PC-3 (cell line): Measurements from ENCODE around the gene LOXHD1.

Experiments
- EZH2 ChIP-seq: fragments of 300-600 bp; sonication (generic); IDR thresholded peaks from one replicate; pipeline ENCODE4 v1.6.1; 2017; ENCODE audit warnings: antibody characterized with exemption, mild to moderate bottlenecking, low read length; ENCODE audit not compliant: unreplicated experiment
- EZH2phosphoT487 ChIP-seq: fragments of 300-600 bp; sonication (generic); IDR thresholded peaks from 2 replicates; pipeline ENCODE4 v1.6.1; 2018; ENCODE audit warnings: mild to moderate bottlenecking, antibody characterized with exemption, low read length, borderline replicate concordance
- TF ChIP-seq, protein P1 (sequence below): fragments of 300-600 bp; sonication (generic); conservative IDR thresholded peaks from 2 replicates; pipeline ENCODE4 v1.5.1; 2017; ENCODE audit warnings: antibody characterized with exemption, low read depth, mild to moderate bottlenecking, low read length

DNA sequence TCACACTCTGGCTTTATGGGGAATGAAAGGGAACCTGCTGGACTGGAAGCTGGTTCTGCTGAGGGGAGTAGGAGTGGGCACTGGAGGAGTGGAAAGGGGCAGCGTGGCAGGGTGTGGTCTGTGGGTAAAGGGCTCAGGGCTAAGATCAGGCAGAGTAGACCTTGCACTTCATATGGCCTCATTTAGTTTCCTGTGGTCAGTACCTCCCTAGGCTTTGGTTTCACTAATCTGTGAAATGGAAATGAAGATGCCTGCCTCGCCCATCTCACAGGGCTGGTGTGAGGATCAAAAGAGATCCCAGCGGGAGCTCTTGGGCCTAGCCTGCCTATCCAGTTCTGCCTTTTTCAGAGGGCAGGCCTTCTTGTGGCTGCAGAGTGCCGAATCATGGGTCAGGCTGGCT, 208.7 kb downstream of the LOXHD1 start:
- TF ChIP-seq, protein P1, sequence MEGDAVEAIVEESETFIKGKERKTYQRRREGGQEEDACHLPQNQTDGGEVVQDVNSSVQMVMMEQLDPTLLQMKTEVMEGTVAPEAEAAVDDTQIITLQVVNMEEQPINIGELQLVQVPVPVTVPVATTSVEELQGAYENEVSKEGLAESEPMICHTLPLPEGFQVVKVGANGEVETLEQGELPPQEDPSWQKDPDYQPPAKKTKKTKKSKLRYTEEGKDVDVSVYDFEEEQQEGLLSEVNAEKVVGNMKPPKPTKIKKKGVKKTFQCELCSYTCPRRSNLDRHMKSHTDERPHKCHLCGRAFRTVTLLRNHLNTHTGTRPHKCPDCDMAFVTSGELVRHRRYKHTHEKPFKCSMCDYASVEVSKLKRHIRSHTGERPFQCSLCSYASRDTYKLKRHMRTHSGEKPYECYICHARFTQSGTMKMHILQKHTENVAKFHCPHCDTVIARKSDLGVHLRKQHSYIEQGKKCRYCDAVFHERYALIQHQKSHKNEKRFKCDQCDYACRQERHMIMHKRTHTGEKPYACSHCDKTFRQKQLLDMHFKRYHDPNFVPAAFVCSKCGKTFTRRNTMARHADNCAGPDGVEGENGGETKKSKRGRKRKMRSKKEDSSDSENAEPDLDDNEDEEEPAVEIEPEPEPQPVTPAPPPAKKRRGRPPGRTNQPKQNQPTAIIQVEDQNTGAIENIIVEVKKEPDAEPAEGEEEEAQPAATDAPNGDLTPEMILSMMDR = no peak
- TF ChIP-seq EZH2phosphoT487 (no peak), EZH2 (no peak)
